Transverse colon (tissue), 4 donors: ENCODE data around the gene PTBP1. TPM values are rescaled to one million over a fixed set of nuclear protein-coding genes. Genes with fewer than 3 reads are reported as not detected.

Experiments used
- DNase-seq: peaks from one replicate; pipeline ENCODE4 v3.0.0-alpha.2; 2019
- H3K27ac ChIP-seq, 4 donors: fragments of 200-600 bp; sonication (generic); 2 replicates each; pipeline ENCODE4 v1.5.1; 2016 to 2018; ENCODE audit warnings: inconsistent platforms in 4 of 4
- H3K27me3 ChIP-seq: fragments of 200-600 bp; sonication (generic); 2 replicates; pipeline ENCODE4 v1.5.1; 2017; ENCODE audit warnings: inconsistent platforms
- H3K36me3 ChIP-seq, 4 donors: fragments of 200-600 bp; sonication (generic); 2 replicates each; pipeline ENCODE4 v1.5.1; 2017 to 2019; ENCODE audit warnings: inconsistent platforms in 4 of 4
- H3K4me1 ChIP-seq, 4 donors: fragments of 200-600 bp; sonication (generic); 2 replicates each; pipeline ENCODE4 v1.5.1; 2017 to 2020; ENCODE audit warnings: inconsistent platforms in 4 of 4
- H3K4me3 ChIP-seq, 4 donors: fragments of 200-600 bp; sonication (generic); 1 replicate in 1 of 4; 2 replicates in 3 of 4; pipeline versions ENCODE4 v1.5.1 to v1.6.1; 2017 to 2019; ENCODE audit warnings: inconsistent platforms in 4 of 4
- H3K9me3 ChIP-seq, 2 donors: fragments of 200-600 bp; sonication (generic); 2 replicates each; pipeline ENCODE4 v1.5.1; 2017 to 2019; ENCODE audit warnings: inconsistent platforms in 2 of 2
- EP300 ChIP-seq: sonication (generic); formaldehyde crosslinking; IDR thresholded peaks from one replicate; pipeline ENCODE4 v1.6.1; 2017; ENCODE audit warnings: antibody characterized with exemption, low read depth
- POLR2A ChIP-seq: fragments of 450-650 bp; IDR thresholded peaks from one replicate; pipeline ENCODE4 v1.6.1; 2016; ENCODE audit warnings: antibody characterized with exemption, mild to moderate bottlenecking, moderate library complexity
- POLR2AphosphoS5 ChIP-seq, 3 donors: sonication (generic); formaldehyde crosslinking; IDR thresholded peaks; one replicate each; pipeline ENCODE4 v1.6.1; 2016; ENCODE audit warnings: antibody characterized with exemption in 3 of 3
- WGBS, 2 donors: methylation state at CpG; one replicate each; pipeline ENCODE4 v1.1.5; 2018; ENCODE audit warnings: low coverage in 1 of 2; 5-methylcytosine and 5-hydroxymethylcytosine counted together
- in situ Hi-C, 4 donors: fragments of 200-750 bp; cut with MboI; loops; one replicate each; pipeline versions ENCODE4 v1.15.0 to v1.15.1; 2017; ENCODE audit warnings: low sequenced_read_pairs in 3 of 4, low pct_ligation_motif_present in 1 of 4, low pct_unique_long_range_greater_than_20kb in 1 of 4
- intact Hi-C: fragments of 100-400 bp; cut with DNase I; formaldehyde crosslinking; loops from one replicate; pipeline ENCODE4 v1.15.1; 2023; ENCODE audit warnings: low total_unique reads
- total RNA-seq, 4 donors: library from RNA; depleted of rRNA; stranded (reverse); fragments of >200 nt; gene quantifications; one replicate each; pipeline ENCODE4 v1.1.0, GENCODE V29; 2016
- TF ChIP-seq, protein P1 (sequence below), 5 experiments: fragments of 200-600 bp in 3 of 5; fragments of 450-650 bp in 2 of 5; sonication (generic) in 3 of 5; IDR thresholded peaks; 1 replicate in 2 of 5; 2 replicates in 3 of 5; pipeline ENCODE4 v1.5.1; 2016 to 2017; ENCODE audit warnings: antibody characterized with exemption in 5 of 5, inconsistent platforms in 3 of 5, mild to moderate bottlenecking in 2 of 5, moderate library complexity in 1 of 5

The PTBP1 gene
- total RNA-seq, 4 donors from 2014 or later = 145 to 258 (median 194) TPM

DNA sequence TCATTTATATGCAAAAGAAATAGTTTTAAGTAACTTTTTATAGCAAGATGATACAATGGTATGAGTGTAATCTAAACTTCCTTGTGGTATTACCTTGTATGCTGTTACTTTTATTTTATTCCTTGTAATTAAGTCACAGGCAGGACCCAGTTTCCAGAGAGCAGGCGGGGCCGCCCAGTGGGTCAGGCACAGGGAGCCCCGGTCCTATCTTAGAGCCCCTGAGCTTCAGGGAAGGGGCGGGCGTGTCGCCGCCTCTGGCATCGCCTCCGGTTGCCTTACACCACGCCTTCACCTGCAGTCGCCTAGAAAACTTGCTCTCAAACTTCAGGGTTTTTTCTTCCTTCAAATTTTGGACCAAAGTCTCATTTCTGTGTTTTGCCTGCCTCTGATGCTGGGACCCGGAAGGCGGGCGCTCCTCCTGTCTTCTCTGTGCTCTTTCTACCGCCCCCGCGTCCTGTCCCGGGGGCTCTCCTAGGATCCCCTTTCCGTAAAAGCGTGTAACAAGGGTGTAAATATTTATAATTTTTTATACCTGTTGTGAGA lies 14.3 kb downstream of the PTBP1 start:
- Histone ChIP-seq H3K27ac (no peak overlapping the region), H3K4me3 (no peak overlapping the region), H3K4me1 (no peaks in the 10 kb centered on the region), H3K36me3 (peaks cover 0 to 61% (median 33%) of the 10 kb centered on the region in 4 donors), H3K27me3 (no peaks in the 10 kb centered on the region), H3K9me3 (no peaks in the 10 kb centered on the region)
- intact Hi-C loops = no loop called here
- TF ChIP-seq, protein P1, sequence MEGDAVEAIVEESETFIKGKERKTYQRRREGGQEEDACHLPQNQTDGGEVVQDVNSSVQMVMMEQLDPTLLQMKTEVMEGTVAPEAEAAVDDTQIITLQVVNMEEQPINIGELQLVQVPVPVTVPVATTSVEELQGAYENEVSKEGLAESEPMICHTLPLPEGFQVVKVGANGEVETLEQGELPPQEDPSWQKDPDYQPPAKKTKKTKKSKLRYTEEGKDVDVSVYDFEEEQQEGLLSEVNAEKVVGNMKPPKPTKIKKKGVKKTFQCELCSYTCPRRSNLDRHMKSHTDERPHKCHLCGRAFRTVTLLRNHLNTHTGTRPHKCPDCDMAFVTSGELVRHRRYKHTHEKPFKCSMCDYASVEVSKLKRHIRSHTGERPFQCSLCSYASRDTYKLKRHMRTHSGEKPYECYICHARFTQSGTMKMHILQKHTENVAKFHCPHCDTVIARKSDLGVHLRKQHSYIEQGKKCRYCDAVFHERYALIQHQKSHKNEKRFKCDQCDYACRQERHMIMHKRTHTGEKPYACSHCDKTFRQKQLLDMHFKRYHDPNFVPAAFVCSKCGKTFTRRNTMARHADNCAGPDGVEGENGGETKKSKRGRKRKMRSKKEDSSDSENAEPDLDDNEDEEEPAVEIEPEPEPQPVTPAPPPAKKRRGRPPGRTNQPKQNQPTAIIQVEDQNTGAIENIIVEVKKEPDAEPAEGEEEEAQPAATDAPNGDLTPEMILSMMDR (IDR thresholded peaks at IDR 0.05) = no peak
- no peak for DNase-seq
- 92 to 94% methylated on average over 9 to 20 of the region's 20 CpGs for WGBS, 2 donors
- in situ Hi-C loops = no loop called here

DNA sequence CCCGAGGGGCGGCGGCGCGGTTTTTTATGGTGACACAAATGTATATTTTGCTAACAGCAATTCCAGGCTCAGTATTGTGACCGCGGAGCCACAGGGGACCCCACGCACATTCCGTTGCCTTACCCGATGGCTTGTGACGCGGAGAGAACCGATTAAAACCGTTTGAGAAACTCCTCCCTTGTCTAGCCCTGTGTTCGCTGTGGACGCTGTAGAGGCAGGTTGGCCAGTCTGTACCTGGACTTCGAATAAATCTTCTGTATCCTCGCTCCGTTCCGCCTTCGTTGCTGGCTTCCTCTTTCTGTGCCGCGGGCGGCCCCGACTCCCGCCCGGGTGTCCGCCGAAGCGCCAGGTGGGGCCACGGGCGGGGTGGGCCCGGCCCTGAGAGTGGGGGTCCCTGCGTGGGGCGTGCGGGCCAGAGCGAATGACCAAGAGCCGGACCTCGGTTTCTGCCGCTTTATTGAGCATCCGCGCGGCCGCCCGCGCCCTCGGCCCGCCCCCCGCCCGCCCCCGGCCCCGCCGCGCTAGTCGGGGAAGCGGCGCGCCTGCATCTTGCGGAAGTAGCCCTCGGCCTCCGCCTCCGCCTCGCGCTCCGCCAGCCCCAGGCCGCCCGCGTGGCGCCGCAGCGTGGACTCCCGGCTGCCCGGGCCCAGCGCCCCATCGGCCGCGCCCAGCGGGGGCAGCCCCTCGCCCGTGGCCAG lies 14.9 kb downstream of the PTBP1 start:
- no peak for TF ChIP-seq POLR2A
- TF ChIP-seq, protein P1 (IDR thresholded peaks at IDR 0.05) = no peak
- TF ChIP-seq EP300 = no peak
- Histone ChIP-seq H3K9me3 (no peaks in the 10 kb centered on the region), H3K36me3 (peaks cover 0 to 55% (median 27%) of the 10 kb centered on the region in 4 donors), H3K4me1 (no peaks in the 10 kb centered on the region), H3K27me3 (no peaks in the 10 kb centered on the region), H3K4me3 (no peak overlapping the region), H3K27ac (no peak overlapping the region)
- in situ Hi-C loops (no loop called here), intact Hi-C loops (no loop called here)
- WGBS, 2 donors = 90 to 94% methylated on average over 14 to 72 of the region's 80 CpGs
- no peak for DNase-seq

DNA sequence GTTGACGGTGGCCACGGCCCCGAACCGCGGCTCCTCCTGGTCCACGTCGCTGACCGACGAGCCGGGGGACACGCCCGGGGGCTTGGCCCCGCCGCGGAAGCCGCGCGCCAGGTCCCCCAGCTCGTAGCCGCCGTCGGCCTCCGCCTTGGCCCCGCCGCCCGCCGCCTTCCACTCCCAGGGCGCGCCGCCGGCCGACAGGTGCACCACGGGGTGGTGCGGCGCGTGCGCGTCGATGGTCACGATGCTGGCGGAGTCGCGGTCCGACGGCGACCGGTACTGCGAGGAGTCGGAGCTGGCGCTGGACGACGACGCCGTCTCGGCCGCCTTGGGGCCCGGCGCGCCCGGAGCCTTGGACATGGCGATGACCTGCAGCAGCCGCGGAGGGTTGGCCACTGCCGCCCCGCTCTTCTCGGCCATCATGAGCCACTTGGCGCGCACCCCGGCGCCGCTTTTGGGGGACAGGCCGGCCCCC lies 15.5 kb downstream of the PTBP1 start:
- no peak for TF ChIP-seq EP300
- TF ChIP-seq, protein P1 (IDR thresholded peaks at IDR 0.05) = no peak
- TF ChIP-seq POLR2A = no peak
- TF ChIP-seq POLR2AphosphoS5 (IDR thresholded peaks at IDR 0.05) = no peak
- Histone ChIP-seq H3K4me1 (no peaks in the 10 kb centered on the region), H3K27me3 (no peaks in the 10 kb centered on the region), H3K36me3 (peaks cover 0 to 49% (median 23%) of the 10 kb centered on the region in 4 donors), H3K27ac (no peak overlapping the region), H3K9me3 (no peaks in the 10 kb centered on the region), H3K4me3 (no peak overlapping the region)
- in situ Hi-C loops = no loop called here
- no peak for DNase-seq
- 96% methylated on average over 48 of the region's 72 CpGs; no CpG with 5 or more reads in 1 of the 2 donors for WGBS, 2 donors
- intact Hi-C loops = no loop called here

DNA sequence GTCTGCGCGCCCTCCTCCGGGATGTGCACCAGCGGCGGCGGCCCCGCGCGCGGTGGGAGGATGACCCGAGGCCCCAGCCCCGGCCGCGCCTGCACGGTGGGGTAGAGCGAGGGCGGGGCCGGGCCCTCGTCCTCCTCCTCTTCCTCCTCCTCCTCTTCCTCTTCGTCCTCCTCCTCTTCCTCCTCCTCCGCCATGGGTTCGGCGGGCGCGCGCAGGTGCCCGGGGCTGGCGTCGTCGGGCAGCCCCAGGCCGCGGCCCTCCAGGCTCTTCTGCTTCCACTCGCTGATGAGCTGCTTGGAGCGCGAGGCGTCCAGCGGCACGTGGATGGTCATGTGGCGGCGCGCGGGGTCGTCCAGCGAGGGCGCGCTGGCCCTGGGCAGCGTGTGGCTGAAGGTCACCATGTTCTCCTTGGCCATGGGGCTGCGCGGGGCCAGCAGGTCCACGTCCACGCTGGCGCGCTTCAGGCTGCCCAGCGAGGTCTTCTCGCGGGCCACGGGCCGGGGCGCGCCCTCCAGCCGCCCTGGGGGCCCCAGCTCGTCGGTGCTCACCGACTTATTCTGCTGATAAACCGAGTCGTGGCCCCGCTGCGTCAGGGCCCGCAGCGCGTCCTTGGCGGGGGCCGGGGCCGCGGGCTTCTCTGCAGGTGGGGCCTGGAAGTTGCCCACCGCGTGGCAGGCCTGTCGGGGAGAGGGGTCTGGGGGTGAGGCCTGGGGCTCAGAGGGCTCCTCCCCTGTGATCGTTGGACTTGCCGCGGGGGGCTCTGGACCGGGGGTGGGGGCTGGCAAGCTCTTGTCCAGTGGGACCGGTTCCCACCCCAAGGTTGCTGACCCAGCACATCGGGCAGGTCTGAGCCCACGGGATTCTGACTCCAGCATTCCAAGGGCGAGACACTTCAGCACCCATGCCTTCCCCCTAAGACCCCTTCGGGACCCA lies 16.2 kb downstream of the PTBP1 start:
- Histone ChIP-seq H3K27ac (no peak overlapping the region), H3K4me1 (no peaks in the 10 kb centered on the region), H3K27me3 (no peaks in the 10 kb centered on the region), H3K9me3 (no peaks in the 10 kb centered on the region), H3K36me3 (peaks cover 0 to 42% (median 19%) of the 10 kb centered on the region in 4 donors), H3K4me3 (no peak overlapping the region)
- in situ Hi-C loops = no loop called here
- intact Hi-C loops = no loop called here
- WGBS, 2 donors = 96% methylated on average over 61 of the region's 87 CpGs; no CpG with 5 or more reads in 1 of the 2 donors
- DNase-seq = no peak
- TF ChIP-seq POLR2AphosphoS5 (IDR thresholded peaks at IDR 0.05) (peak in 1 of 3 donors; percentile 37), EP300 (no peak), POLR2A (no peak)
